Measurements from ENCODE around the gene MAPK10.

Gene MAPK10

GRCh38 chr4:86271057-86271456 is 88.8 kb downstream of the MAPK10 start:
- no peak for DNase-seq

- no peak for DNase-seq
These were observed 90.5 kb downstream of the MAPK10 start for GRCh38 chr4:86269354-86269753.

GRCh38 chr4:86264241-86264640 is 95.6 kb downstream of the MAPK10 start:
- no peak for DNase-seq

- no peak for DNase-seq
These were observed 98.2 kb downstream of the MAPK10 start for GRCh38 chr4:86261636-86262035.

GRCh38 chr4:86256086-86256485 is 103.8 kb downstream of the MAPK10 start:
- no peak for DNase-seq

- DNase-seq: no peak
These were observed 109.2 kb downstream of the MAPK10 start for GRCh38 chr4:86250619-86251018.

- DNase-seq: no peak
These were observed 109.8 kb downstream of the MAPK10 start for GRCh38 chr4:86250006-86250405.

- no peak for DNase-seq
These were observed 110.8 kb downstream of the MAPK10 start for GRCh38 chr4:86249074-86249473.

- DNase-seq: no peak
These were observed 111.9 kb downstream of the MAPK10 start for GRCh38 chr4:86247906-86248305.

GRCh38 chr4:86247320-86247719 is 112.5 kb downstream of the MAPK10 start:
- no peak for DNase-seq

- DNase-seq: no peak
These were observed 116.1 kb downstream of the MAPK10 start for GRCh38 chr4:86243750-86244149.

- DNase-seq: no peak
These were observed 117.2 kb downstream of the MAPK10 start for GRCh38 chr4:86242677-86243076.

- no peak for DNase-seq
These were observed 124.3 kb downstream of the MAPK10 start for GRCh38 chr4:86235549-86235948.

- DNase-seq: no peak
These were observed 126.2 kb downstream of the MAPK10 start for GRCh38 chr4:86233681-86234080.

GRCh38 chr4:86233090-86233489 is 126.8 kb downstream of the MAPK10 start:
- no peak for DNase-seq

- no peak for DNase-seq
These were observed 136.4 kb downstream of the MAPK10 start for GRCh38 chr4:86223472-86223871.

- no peak for DNase-seq
These were observed 138.9 kb downstream of the MAPK10 start for GRCh38 chr4:86221002-86221401.

GRCh38 chr4:86220121-86220520 is 139.7 kb downstream of the MAPK10 start:
- DNase-seq: no peak

GRCh38 chr4:86218746-86219473 is 140.9 kb downstream of the MAPK10 start:
- DNase-seq: no peak

- no peak for DNase-seq
These were observed 156.7 kb downstream of the MAPK10 start for GRCh38 chr4:86203176-86203575.

GRCh38 chr4:86185659-86186058 is 174.2 kb downstream of the MAPK10 start:
- DNase-seq: no peak

- no peak for DNase-seq
These were observed 175.0 kb downstream of the MAPK10 start for GRCh38 chr4:86184901-86185285.

- no peak for DNase-seq
These were observed 175.5 kb downstream of the MAPK10 start for GRCh38 chr4:86184216-86184900.

GRCh38 chr4:86181585-86181984 is 178.3 kb downstream of the MAPK10 start:
- DNase-seq: no peak

- DNase-seq: no peak
These were observed 181.6 kb downstream of the MAPK10 start for GRCh38 chr4:86178211-86178610.
